GM21423 (cell line): Measurements from ENCODE around the gene FOXN3.
A peak's percentile ranks its signal among the peaks of the same experiment; 100 is the strongest.

Source experiments
- ATAC-seq: cut with Tn5 transposase; IDR thresholded peaks from one replicate; pipeline ENCODE4 v1.9.1; 2021; ENCODE audit warnings: mild to moderate bottlenecking, moderate library complexity; ENCODE audit not compliant: unreplicated experiment

The FOXN3 gene, protein sequence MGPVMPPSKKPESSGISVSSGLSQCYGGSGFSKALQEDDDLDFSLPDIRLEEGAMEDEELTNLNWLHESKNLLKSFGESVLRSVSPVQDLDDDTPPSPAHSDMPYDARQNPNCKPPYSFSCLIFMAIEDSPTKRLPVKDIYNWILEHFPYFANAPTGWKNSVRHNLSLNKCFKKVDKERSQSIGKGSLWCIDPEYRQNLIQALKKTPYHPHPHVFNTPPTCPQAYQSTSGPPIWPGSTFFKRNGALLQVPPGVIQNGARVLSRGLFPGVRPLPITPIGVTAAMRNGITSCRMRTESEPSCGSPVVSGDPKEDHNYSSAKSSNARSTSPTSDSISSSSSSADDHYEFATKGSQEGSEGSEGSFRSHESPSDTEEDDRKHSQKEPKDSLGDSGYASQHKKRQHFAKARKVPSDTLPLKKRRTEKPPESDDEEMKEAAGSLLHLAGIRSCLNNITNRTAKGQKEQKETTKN

DNA sequence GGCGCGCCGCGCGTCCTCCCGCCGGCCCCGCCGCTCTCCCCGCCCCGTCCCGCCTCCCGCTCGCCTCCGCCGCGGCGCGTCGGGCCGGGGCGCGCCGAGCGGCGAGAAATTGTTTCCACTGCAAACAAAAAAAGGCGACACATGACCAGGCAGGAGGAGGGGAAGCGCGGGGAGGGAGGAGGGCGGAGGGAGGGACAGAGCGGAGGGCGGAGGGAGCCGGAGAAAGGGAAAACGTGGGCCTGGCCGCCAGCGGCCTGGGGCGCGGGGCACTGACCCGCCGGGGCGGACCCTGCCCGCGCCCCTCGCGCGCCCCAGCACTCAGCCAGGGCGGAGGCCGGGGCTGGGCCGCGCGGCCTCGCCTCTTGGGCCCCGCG lies at the start of gene FOXN3:
TSS of gene FOXN3 (minus strand) at position 143 of the 374 bp plus-strand sequence. CDS start 4,757 bp downstream, outside the sequence.
- peak; percentile 48 for ATAC-seq

DNA sequence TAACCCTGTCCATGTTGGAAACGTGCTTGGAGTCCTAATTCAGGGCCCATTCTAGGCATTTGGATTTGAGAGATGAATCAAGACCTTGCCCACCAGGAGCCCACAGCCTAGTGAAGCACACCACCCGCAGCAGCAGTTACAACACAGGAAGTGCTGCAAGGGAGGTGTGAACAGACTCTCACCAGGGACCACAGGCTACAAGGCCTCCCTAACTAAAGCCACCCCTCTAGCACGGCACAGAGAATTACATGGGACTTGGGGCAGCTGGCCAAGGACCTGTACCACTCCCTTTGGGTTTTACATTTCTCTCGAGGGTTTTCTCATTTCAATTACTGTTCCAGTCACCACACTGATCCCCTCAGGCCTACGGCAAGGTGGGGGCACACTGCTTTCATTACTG lies 49.5 kb upstream of the FOXN3 start:
- no peak for ATAC-seq

DNA sequence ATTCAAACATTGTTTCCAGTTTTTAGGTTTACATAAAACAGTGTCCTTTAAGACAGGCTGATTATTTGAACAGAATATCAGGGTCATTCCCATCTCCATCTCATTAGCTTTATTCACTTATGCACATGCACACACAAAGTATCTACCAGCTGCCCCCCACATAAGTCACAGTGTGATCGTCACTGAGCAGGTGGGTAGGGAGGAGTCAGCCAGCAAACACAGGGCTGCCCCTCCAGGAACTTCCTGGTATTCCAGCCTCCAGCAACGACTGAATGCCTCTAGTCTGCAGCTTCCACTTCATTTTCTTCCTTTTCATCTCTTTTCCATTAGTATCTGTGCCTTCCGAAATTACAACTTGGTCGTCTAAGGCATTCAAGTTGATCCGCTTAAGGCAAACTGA lies 48.8 kb upstream of the FOXN3 start:
- ATAC-seq = no peak

DNA sequence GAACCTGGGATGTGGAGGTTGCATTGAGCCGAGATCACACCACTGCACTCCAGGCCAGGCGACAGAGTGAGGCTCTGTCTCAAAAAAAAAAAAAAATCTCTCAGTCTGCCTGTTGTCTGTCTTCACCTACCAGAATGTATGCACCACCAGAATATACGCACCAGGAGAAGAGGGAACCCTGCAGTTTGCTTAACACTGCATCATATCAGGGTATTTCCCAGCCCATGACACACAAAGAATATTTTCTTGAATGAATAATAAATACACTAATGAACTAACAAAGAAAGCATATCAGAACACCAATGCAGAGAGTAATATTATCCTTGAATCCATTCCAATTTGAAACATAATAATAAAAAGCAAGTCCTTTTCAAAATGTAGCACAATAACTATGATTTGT lies 44.2 kb upstream of the FOXN3 start:
- ATAC-seq = no peak

DNA sequence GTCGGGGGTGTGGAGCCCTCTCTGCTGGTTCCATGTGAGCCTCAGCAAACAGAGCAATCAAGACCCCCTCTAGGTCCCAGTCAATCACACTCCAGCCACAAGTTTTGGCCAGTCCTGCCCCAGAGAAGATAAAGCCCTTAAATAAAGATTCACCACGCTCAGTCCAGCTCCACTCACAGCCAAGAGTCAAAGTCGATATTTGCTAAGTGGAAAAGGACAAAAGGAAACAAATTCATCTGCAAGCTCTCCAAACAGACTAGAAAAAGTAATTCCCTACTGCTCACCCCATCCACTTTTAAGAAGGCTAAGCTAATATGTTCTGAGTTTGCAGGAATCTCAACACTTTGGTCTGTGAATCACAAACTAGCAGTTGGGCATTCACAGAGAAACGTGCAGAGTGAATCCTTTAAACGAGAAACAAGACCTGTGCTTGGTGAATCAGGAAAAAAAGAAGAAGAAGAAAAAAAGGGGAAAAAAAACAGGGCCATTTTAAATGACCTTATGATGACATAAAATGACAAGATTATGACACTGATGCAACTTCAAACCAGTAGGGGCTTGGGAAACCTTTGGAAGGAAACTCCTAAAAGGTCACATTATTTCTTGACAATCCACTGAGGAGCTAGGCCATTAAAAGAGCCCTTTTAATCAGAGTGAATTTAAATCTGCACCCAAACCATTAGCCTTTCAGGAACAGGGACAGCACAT lies 41.8 kb upstream of the FOXN3 start:
- ATAC-seq = no peak

DNA sequence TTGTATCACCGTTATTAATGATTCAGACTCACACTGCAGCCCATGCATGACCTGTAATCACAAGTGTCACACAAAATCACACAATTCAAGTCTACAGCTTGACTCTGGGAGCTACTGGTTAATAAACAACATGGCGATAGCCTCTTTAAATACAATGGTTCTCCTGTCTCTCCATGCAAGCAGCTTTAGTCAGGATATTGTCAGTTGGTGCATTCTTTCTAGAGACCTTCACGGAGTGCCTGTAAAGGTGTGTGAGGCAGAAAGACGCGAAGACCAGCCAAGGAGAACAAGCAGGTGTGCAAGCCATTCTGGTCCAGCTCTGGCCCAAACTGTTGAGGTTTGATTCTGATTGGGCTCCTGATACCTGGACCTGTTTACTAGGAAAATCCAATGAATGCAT lies 40.0 kb upstream of the FOXN3 start:
- ATAC-seq = no peak

DNA sequence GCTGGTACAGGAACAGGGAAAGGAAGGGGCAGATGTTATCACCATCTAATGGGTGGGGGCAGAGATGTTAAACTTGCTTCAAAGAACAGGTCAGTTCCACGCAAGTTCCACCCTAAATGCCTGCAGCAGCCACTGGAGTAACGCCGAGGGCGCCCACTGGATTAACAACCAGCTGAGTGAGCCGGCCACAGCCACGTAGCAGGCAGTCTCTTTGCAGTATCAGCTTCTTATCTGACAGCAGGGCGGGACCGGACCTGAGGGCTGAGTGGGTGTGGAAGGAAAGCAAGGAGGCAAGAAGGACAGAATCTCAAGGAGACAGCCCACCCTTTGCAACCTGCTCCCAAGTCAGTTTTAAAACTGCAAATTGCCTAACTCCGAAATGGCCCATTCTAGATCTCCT lies 38.4 kb upstream of the FOXN3 start:
- no peak for ATAC-seq

DNA sequence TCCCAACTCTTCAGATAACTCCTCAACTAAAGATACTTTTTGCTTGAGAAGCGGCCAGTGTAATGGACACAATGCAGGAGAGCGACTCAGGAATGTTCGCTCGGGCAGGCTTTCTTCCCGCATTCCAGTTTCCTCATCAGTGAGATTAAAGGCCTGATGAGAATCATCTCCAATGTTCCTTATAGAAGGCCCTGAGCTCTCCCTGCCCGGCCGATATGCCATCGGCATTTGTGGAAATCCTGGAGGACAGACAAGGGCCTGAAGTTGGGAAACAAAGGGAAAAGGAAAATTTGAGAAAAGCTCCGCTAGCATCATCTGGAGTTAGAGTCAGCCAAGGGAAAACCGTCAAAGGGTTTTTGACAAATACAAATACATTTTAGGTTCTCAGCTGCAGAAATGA lies 38.0 kb upstream of the FOXN3 start:
- no peak for ATAC-seq

DNA sequence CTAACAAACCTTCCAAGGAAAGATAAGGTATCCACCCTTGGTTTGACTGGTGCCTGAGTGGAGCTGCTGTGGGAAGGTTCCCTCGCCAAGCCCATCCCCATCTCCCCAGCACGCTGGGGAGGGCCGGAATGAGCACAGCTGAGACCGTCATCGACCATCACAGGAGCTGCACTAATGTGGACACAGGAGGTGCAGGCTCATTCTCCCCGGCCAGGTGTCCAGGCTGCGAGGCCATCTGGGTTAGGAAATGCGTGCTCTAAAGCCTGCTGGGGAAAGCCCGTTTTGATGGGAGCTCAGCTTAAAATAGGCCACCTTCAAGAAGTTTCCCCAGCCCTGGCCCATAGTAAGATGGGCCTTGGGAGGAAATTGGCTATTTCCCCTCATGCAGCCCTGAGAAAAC lies 35.2 kb upstream of the FOXN3 start:
- no peak for ATAC-seq

DNA sequence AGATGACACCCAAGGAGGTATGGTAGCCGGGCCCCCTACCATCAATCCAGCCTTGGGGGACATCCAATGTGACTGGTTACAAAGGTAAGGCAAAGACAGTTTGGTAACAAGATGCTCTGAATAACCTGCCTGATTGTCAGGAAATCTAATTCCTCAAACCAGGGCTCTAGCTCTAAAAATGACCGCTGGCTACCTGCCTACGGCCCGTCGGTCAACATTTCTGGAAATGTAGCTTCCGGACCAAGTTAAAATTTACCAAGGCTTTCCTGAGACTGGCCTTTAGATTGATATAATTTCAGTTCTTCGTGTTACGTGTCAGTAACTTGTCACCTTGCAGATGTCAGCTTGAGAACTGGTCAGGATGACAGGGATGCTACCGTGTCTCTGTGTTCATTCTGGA lies 34.2 kb upstream of the FOXN3 start:
- ATAC-seq = no peak

DNA sequence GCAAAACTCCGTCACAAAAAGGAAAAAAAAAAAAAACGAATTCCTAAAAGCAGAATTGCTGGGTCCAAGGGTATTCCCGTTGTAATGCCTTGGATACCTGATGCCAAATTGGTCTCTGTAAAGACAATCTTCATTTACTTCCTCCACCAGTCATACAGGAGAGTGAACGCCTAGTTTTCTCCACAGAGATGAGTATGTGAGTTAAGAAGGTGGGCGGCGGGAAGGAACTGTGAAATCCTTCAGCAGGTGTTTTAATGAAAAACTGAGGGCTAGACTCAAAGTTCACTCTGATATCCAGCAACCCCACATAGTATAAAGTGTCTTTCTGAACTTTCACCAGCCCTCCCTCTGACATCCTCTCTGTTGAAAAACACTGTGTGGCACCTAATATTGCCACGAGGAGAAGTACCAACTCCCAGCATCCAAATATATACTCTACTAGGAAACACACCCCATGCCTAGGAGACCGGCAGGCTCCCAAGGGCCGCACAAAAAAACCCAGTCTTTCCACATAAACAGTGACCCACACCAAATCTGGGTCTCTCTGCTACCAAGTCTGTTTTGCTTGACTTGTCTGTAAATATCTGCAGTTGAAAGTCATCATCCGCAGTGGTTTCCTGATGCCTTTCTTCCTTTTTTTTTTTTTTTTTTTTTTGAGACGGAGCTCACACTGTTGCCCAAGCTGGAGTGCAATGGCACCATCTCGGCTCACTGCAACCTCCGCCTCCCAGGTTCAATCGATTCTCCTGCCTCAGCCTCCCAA lies 30.3 kb upstream of the FOXN3 start:
- no peak for ATAC-seq

DNA sequence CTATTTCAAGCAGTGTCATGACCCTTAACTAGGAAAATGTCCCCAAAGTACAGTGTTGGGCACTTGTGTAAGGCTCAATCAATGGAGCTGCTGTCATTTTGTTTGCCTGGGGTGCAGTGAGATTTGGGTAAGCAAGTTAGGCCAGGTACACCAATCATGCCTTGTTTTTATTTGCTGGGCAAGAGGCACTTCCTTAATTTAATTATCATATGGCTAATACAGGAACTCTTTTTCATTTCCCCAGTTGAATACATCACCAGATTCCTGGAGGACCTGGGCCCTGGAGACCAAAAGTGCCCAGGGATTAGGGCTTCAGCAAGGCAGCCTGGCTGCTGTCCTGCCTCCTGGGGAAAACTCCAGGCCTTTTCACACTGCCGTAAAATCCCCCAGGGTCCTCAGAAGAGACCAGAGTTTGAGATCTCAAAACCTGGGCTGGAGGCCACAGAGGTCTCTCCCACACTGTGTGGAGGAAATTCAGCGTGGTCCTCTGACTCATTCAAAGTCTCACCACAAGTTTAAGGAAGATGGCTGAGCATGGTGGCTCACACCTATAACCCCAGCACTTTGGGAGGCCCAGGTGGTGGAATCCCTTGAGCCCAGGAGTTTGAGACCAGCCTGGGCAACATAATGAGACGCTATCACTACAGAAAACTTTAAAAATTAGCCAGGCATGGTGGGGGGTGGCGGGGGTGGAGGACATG lies 28.4 kb upstream of the FOXN3 start:
- peak; percentile 56 for ATAC-seq

DNA sequence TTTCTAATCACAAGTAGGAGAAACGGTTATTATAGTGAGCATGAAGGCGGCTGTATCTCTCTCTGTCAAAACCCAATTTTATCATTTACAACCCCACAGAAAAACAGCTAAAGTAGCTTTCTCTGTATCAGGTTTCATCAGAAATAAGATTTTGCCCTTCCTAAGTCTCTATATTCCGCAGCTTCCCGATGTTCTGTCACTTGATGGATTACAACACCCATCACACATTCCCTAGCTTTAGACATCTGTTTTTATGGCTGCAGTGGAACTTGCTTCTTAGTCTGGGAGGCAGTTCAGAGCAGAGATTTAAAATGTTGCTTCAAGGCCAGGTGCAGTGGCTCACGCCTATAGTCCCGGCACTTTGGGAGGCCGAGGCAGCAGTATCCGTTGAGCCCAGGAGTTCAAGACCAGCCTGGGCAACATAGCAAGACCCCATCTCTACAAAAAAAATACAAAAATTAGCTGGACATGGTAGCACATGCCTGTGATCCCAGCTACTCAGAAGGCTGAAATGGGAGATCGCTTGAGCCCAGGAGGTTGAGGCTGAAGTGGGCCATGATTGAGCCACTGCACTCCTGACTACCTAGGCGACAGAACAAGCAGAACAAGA lies 27.6 kb upstream of the FOXN3 start:
- no peak for ATAC-seq

DNA sequence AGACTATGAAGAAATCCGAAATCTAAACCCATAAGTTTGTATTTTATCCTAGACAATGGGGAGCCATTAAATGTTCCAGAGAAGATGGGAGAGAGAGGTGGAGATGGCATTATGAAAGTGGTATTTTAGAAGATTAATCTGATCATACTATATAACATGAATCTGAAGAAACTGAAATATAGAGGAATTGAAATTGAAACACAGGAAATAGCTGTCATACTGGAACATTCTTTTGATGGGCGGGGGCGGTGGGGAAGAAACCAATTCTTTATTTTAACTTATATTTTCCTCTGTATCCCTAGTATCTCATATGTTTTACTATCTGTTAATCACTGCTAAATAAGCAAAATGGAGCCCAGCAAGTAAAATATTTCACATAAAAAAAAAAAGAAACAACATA lies 27.0 kb upstream of the FOXN3 start:
- no peak for ATAC-seq

DNA sequence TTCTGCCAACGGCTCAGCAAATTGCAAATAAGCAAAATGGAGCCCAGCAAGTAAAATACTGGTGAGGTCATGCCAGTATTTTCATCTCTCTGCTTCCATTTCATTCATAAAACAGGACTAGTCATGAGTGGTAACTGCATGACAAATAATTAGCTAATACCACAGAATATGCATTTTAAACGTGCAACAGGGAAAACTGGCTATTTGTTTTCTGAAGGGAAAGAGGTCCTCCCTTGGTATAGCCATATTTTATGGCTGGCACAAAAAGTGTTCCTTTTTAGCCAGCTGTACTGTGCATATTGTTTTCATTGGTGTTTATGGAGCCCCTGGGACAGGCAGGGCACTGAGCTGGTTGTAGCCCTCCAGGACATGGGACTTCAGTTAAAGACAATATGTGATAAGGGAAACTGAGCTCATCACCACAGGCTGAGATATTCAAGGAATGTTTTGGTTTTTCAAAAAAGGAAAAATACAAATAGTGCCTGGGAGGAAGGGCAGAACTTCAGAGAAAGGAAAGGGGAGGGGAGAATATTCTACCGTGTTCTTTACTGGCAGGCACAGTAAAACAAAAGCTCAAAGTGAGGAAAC lies 26.1 kb upstream of the FOXN3 start:
- ATAC-seq = no peak

DNA sequence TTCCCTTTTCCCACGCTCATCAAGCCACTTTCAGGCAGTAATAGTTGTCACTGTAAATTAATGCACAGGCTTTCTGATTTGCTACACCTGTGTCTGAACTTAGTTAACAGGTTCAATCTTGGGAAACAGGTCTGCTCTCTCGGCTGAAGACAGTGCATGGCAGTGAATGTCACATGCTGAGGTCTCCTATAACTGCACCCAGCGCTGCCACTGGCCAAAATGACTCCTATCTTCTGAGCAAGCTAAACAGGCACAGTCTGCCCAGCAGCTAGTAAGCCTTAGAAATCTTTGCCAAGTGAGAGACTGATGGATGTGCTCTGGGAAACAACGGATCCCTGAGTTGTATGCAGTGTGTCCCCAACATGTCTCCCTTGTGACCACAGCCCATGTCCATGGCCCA lies 25.2 kb upstream of the FOXN3 start:
- ATAC-seq = no peak

DNA sequence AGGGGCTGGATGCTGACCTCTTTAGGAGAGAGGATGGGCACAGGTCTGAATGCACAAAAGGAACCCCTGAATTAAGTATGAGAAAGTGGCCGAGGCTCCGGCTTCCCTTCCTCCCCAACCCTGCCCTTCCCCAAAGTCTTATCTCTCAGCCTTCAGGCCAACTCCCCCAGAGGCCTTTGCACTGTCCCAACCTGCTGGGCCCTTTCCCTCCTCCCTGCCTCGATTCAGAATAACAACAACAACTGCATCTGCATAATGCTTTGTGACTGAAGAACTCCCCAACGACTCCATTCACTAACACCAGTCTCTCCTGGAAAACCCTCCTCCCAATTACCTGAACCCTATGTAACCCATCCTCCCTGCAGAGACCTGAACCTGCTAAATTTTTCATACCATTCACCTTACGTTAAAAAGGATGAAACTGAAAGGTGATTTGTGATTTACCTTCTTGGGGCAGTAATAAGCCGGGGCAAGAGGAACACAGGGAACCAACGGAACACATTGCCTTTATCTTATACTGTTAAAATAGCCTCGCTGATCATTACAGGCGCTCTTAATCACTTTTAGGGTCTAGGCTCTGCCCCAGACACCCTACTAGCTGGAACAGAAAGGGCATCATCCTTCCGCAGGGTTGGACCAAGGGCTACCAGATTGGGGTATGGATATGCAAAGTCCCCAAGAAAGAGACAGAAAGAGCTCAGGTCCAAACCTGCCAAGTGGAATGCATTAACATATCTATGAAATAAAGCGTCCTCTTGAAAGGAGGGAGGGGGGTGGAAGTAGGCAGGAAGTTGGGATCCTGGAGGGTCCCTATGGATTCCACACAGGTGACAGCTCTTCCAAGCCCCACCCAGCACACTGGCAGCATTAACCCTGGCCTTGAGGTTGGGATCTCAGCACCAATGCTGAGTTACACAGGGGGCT lies 24.2 kb upstream of the FOXN3 start:
- no peak for ATAC-seq

DNA sequence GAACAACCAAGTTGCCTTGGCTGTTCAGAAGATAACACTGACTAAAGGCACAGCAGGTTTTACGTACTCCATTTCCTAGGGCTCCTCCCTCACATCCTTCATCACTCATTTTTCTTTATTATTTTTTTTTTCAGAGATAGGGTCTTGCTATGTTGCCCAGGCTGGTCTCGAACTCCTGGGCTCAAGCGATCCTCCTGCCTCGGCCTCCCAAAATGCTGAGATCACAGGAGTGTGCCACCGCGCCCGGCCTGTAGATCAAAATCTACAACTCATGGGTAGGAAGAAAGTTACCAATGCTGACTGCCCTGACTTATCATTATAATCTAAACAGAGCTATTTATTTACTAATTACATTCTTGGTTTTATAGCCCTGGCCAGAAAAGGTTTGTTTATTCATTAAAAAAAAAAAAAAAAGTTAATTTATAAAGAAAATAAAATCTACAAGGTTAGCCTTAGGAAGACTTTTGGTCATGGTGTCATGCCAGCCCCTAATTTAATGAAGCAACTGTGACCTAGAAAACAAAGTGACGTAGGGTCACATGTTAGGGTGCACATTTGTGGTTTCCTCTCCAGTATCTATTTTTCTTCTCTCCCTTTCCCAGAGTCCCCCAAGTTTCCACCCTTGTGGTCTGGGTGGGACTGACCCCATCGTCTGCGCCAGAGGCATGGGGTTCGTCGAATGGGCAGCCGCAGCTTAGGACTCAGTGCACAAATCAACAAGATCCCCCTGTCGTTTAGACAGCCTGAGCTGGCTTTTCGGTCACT lies 19.0 kb upstream of the FOXN3 start:
- ATAC-seq = no peak
